HG03565 (cell line): ENCODE measurements around the gene OPTN.
"Not testable (repeated sequence)": the region's sequence is repeated elsewhere in the genome, so short reads cannot be mapped to it uniquely, and the experiment has no call there.

Source experiments
- ATAC-seq: cut with Tn5 transposase; IDR thresholded peaks from one replicate; pipeline ENCODE4 v1.9.1; 2021; ENCODE audit warnings: mild to moderate bottlenecking, moderate library complexity; ENCODE audit not compliant: unreplicated experiment

OPTN gene

DNA sequence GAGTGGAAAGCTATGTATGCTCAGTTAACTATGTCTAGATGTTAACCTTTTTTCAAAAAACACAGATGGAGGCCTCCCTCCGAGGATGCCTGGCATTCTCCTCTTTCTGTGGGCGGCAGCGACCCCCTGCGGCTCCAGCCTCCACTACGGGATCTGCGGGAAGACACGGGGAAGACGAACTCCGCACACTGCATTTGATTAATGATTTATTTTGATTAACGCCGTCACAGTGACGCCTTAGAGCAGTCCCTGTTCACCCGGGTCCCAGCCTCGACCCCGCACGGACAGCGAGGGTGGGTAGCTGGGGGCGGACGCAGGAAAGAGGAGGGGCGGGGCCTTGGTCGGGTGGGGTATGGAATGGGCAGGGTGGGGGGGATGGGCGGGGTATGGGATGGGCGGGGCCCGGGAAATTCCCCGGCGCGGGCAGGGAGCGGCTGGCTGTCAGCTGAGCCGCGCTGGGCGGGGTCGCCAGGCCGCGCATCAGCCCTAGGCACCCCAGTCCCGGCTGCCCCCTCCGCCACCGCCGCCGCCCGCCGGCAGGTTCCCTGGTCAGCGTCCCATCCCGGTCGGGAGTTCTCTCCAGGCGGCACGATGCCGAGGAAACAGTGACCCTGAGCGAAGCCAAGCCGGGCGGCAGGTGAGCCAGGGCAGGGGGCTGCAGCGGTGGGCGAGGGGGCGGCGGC, at the start of gene OPTN:
OPTN (plus strand) TSS at position 498 of the 683 bp plus-strand sequence. CDS start 8,960 bp downstream, outside the sequence.
- ATAC-seq = peak; percentile 44

DNA sequence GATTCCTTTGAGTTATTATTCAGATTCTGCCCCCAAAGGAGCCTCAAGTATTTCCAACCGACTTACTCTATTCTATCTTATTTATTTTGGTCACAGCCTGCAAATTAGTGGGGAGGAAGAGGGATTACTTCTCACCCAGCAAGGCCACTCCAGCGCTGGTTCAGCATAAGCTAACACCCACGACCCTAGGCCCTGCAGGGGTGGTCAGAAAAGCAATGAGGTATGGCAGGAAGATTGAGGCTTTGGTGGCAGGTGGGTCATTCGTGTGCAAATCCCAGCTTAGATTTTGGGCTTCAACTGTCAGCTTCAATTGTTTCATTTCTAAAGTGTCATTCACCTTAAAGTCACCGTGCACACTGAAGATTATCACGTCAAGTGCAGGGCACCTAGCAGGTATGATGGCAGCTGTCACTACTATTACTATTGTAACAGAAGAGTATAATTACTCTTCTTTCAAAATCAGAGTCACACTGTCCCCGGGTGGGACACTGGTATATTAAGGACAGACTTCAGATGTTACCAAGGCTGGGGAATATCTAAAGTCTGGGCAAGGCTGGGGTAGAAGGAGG, 48.8 kb upstream of the OPTN start:
- no peak for ATAC-seq

DNA sequence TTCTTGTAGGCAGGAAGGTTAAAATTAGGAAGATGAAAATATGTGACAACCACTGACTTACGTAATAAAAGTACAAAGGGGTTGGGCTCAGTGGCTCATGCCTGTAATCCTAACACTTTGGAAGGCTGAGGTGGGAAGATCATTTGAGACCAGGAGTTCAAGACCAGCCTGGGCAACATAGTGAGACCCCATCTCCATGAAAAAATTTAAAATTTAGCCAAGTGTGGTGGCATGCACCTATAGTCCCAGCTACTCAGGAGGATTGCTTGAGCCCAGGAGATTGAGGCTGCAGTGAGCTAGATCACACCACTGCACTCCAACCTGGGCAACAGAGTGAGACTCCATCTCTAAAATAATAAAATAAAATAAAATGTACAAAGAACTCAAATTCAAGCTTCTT, 46.8 kb upstream of the OPTN start:
- ATAC-seq = not testable (repeated sequence)

DNA sequence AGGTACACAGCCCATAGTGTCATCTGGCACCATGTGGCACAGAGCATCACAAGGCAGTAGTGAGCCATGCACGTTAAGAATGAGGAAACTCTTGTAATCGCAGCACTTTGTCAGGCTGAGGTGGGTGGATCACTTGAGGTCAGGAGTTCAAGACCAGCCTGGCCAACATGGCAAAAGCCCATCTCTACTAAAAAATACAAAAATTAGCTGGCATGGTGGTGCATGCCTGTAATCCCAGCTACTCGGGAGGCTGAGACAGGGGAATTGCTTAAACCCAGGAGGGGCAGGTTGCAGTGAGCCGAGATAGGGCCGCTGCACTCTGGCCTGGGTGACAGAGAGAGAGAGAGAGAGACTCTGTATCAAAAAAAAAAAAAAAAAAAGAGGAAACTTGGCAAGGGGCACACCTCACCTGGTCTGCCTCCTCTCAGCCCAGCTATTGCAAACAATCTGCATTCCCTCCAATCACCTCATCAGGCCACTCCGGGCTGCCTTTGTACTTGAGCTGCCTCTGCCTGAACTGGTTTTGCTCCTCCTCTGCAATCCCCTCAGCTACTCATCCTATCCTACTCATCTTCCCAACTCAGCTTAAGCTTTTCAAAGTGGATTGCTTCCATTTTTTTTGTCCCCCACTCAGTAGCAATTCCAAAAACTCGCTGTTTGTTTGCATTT, 46.0 kb upstream of the OPTN start:
- no peak for ATAC-seq

DNA sequence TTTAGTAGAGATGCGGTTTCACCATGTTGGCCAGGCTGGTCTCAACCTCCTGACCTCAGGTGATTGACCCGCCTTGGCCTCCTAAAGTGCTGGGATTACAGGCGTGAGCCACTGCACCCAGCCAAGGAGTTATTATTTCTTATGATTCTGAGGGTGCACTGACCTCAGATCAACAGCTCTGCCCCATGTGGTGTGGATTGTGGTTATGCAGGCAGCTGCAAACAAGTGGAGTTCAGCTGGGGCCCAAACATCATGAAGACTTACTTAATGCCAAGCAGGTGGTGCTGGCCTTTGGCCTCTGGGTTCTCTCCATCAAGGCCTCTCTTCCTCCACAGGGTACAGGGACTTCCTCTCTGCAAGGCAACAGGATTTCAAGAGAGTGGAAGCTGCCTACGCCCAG, 45.1 kb upstream of the OPTN start:
- ATAC-seq = no peak

DNA sequence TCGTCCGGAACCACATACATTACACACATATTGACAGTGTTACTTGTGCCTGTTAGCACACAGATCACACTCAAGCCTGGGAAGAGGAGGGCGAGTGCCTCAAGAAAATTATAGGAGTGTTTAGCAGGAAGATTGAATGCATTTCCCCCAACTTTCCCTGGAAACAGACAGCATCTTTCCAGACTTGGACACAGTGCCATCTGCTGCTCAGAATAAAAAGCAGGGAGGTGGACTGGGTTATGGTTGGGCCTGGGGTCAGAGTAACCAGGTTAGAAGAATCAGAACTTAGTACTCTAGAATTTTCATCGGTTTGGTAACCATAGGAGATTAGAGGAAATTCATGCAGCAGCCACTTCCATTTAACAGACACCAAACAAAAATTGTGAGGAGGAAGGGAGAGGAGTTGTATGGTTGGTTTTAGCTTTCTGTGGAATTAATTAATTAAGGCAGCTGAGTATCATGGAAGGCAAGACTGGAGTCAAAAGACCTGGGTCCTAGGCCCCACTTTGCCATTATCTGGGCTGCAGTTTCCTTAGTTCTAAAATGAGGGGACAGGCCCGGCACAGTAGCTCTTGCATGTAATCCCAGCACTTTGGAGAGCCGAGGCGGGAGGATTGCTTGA, 43.4 kb upstream of the OPTN start:
- ATAC-seq = no peak

GRCh38 chr10:13062803-13063202, 37.2 kb upstream of the OPTN start:
- no peak for ATAC-seq

DNA sequence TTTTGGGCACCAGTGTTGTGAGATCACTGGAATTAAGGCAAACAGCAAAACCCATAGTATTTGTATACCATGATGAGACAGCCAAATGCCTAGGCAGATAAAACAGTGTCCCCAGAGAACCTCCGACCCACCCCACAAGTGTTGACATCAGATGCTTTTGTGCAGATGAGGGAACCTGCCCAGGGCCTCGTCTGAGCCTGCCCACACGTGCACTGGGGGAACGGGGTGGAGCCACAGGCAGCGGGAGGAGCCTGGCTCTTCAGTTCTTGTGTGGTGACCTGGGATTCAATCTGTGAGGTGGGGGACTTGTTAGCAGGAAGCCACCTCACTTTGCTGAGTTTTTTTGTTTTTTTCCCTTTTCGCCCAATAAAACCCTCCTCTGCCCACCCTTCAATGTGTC, 33.4 kb upstream of the OPTN start:
- ATAC-seq = no peak

- no peak for ATAC-seq
These were observed 32.5 kb upstream of the OPTN start for GRCh38 chr10:13067431-13067830.

GRCh38 chr10:13068071-13068470, 31.9 kb upstream of the OPTN start:
- ATAC-seq = no peak

DNA sequence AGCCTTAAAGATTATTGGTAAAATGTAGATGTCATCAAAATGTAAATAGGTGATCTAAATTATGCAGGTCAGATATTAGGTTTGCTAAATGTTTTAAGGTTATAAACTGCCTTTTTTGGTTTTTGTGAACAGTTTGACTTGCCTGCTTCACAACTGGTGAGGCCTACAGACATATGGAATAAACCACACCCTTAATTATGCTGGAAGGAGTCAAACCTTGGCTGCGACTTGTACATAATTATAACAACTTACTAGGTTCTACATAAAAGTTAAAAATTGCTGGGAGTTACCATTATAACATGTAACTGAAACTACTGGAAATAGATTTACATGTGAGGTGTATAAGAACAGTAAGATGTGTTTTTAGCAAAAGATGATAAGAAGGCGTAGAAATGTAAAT, 31.5 kb upstream of the OPTN start:
- no peak for ATAC-seq

DNA sequence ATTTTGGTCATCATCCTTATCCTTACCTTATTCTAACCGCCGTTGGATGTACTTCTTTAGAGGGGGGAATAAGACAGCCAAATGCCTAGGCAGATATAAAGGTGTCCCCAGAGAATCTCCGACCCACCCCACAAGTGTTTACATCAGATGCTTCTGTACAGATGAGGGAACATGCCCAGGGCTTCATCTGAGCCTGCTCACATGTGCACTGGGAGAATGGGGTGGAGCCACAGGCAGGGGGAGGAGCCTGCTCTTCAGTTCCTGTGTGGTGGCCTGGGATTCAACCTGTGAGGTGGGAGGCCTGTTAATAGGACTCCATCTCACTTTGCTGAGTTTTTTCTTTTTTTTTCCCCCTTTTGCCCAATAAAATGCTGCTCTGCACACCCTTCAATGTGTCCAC, 27.6 kb upstream of the OPTN start:
- ATAC-seq = no peak

GRCh38 chr10:13074563-13075451, 25.2 kb upstream of the OPTN start:
- no peak for ATAC-seq

GRCh38 chr10:13078912-13079775, 20.8 kb upstream of the OPTN start:
- ATAC-seq = no peak

DNA sequence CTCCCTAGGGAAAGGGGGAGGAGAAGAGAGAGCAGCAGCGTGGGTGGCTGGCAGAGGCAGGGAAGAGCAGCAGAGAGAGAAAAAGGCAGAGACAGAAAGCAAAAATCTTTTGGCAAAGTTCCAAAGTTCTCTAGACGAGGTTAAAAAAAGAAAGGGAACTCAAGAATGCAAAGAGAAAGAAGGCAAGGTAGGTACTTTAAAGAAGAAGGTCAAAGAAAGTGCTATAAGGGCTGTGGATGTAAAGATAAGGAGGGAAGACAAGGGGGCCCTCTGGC, 20.2 kb upstream of the OPTN start:
- ATAC-seq = no peak

- no peak for ATAC-seq
These were observed 19.3 kb upstream of the OPTN start for GRCh38 chr10:13080643-13081042.

DNA sequence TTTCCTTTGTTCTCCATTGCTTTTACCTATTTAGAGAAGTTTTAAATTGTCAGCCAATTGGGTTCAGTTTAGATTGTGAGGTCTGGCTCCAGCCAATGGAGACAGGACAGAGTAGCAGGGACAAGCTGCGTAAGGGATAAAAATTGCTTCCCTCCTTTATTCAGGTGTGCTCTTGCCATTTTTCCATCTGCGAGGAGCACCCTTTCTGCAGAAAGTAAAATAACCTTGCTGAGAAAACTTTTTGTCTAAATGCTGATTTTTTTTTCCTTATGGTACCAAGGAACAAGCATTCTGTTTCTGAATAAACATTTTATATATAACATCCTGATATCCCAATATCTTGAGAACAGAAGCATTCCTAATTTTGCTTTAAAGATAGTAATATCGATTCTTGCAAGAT, 16.3 kb upstream of the OPTN start:
- not testable (repeated sequence) for ATAC-seq

DNA sequence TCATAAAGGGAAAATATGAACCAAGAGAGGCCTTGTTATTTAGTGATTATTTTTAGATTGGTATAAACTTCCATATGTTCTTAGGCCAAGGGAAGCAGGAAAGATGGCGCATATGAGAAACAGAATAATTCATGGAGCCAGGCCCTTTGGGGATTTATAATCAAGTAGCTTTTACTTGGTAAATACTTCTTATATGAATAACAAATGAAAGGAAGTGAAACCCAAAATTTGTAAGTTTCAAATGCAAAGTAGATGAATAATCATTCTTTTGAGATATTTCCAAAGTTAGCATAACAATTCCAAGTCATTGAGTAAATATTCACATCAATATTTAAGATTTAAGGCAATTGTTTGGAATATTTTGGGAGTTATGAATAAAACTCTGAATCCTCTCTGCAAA, 13.9 kb upstream of the OPTN start:
- ATAC-seq = no peak

DNA sequence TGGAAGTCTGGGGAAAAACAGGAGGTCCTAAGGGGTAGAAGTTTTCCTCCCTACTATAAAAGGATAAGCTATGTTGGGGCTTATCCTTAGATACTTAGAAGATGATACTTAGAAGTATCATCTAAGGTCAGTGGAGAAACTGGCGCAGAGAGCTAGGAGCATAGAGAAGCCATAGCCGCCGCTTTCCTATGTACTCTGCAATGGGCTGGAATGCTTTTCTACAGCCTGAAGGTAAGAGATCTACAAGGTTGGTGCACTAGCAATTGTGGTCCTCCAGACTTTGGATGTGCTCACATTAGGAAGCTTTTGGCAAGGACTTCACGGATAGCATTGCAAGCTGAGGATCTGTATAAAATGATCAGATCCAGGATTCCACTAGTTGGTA, 12.4 kb upstream of the OPTN start:
- no peak for ATAC-seq

DNA sequence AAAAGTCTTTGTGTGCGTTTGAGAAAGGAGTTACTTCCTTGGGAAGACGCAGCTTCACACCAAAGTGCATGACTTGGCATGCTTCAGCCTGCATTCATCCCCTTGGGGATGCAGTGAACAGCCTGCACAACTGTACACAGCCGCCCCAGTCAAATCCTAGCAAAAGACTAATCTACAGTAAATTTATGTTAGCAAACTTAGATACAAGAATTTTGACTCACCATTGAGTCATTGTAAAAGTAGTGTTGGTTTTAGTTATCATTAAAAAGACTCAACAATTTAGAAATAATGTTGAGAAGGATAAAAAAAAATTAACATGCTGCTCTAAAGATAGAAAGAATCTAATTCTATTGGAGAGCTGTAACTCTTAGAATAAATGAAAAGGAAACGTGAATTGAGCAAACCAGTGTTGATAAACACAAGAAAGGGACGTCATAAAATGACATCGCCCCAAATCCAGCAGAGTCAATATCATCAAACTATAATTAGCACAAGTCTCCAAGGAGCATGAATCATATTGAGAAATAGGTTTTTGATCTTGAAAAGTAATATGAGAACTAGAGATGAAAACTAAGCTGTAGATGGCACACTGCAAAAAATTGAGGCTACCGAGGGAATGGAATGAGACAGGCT, 11.9 kb upstream of the OPTN start:
- no peak for ATAC-seq
